ENCODE data around the gene INPP4B.

GRCh38 chr4:142164767-142165500, 681.2 kb downstream of the INPP4B start:
- TF ChIP-seq, protein P1, sequence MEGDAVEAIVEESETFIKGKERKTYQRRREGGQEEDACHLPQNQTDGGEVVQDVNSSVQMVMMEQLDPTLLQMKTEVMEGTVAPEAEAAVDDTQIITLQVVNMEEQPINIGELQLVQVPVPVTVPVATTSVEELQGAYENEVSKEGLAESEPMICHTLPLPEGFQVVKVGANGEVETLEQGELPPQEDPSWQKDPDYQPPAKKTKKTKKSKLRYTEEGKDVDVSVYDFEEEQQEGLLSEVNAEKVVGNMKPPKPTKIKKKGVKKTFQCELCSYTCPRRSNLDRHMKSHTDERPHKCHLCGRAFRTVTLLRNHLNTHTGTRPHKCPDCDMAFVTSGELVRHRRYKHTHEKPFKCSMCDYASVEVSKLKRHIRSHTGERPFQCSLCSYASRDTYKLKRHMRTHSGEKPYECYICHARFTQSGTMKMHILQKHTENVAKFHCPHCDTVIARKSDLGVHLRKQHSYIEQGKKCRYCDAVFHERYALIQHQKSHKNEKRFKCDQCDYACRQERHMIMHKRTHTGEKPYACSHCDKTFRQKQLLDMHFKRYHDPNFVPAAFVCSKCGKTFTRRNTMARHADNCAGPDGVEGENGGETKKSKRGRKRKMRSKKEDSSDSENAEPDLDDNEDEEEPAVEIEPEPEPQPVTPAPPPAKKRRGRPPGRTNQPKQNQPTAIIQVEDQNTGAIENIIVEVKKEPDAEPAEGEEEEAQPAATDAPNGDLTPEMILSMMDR (IDR thresholded peaks at IDR 0.05) = no peak
- TF ChIP-seq POLR2A (IDR thresholded peaks at IDR 0.05) = no peak

All from testis (tissue), 2 donors.